HG03469 (cell line): ENCODE data around the gene TPRA1.
"Not testable (repeated sequence)": the region's sequence is repeated elsewhere in the genome, so short reads cannot be mapped to it uniquely, and the experiment has no call there.

Experiments
- ATAC-seq: cut with Tn5 transposase; IDR thresholded peaks from one replicate; pipeline ENCODE4 v1.9.1; 2021; ENCODE audit warnings: mild to moderate bottlenecking, moderate library complexity, moderate number of reproducible peaks; ENCODE audit not compliant: unreplicated experiment

Gene TPRA1

GRCh38 chr3:127539366-127540060 is 51.0 kb downstream of the TPRA1 start:
- ATAC-seq, result no peak

- no peak for ATAC-seq
Measured at GRCh38 chr3:127538569-127538968, 52.0 kb downstream of the TPRA1 start.

- ATAC-seq, result no peak
Measured at GRCh38 chr3:127536830-127537812, 53.4 kb downstream of the TPRA1 start.

DNA sequence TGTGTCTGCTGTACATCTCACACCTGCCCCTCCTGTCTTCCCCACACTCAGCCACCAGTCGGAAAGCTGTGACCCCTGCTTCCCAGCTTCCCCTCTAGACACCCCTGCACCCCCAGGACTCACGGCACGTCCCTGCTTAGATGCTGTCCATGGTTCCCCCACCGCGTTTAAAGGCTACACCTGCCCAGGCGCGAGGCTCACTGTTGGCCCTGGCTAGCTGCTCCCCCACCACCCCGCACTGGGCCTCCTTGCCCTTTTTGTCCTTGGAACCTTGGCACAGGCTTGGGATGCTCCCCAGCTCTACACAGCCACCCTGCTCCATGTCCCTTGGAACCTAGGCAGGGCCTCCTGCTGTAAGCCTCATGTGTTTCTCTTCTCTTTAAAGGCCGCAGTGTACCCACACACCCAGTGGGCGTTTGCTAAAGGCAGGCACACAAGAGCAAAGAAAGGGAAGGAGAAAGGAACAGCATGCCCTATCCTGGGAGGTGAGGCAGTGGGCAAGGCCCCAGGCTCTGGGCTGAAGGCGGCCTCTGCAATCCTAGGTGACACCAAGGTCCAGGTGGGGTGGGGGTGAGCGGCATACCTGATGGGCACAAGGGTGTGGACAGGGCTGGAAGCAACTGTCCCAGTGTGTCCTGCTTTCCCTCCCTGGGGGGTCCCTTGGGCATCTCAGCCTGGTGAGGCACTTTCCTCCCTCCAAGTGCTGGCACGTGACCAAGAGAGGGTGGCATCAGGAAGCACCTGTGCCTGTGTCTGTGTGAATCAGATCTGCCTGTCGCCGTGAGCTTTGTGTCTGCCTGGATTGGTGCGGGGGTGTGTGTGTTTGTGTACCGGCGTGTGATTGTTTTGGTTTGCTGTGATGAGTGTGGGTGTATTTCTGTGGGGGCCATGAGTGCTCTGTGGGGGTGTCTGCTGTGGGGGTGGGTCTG is 54.4 kb downstream of the TPRA1 start:
- ATAC-seq, result no peak

GRCh38 chr3:127535106-127535785 is 55.3 kb downstream of the TPRA1 start:
- ATAC-seq, result no peak

GRCh38 chr3:127534564-127534963 is 56.0 kb downstream of the TPRA1 start:
- ATAC-seq, result no peak

- ATAC-seq, result no peak
Measured at GRCh38 chr3:127534161-127534451, 56.4 kb downstream of the TPRA1 start.

DNA sequence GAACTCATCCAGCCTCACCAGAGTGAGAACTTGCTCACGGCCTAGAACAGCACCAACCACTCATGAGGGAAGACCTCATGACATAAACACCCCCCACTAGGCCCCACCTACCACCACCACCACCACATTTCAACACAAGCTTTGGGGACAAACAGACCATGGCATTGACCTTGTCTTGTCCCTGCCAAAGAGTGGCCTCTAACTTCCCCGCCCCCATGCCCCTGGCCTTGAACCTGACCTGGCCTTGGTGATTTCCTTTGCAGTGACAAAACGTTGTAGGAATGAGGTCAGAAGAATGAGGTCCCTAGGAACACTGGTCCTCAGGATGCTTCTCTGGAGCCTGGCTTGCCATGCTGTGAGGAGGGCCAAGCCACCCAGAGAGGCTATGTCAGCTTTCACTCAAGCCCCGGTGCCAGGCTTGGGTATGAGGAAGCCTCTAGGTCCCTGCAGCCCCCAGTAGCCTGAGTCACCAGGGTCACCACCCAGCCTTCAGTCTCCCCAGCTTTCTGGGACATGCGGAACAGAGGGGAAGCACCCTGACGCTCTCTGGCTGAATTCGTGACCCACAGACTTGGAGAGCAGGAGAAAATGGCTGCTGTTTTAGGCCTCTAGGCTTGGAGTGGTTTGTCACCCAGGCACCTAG is 57.9 kb downstream of the TPRA1 start:
- ATAC-seq, result no peak

- ATAC-seq, result no peak
Measured at GRCh38 chr3:127531821-127532220, 58.7 kb downstream of the TPRA1 start.

DNA sequence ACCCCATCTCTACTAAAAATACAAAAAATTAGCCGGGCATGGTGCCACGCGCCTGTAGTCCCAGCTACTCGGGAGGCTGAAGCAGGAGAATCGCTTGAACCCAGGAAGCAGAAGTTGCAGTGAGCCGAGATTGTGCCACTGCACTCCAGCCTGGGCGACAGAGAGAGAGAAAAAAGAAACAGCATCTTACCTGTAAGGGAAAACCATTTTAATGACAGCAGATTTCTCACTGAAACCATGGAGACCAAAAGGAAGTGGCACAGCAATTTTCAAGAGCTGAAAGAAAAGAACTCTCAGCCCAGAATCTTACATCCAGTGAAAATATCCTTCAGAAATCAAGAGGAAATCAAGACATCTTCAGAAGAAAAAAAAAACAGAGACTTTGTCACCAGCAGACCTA is 59.7 kb downstream of the TPRA1 start:
- ATAC-seq, result not testable (repeated sequence)

- no peak for ATAC-seq
Measured at GRCh38 chr3:127529346-127530188, 61.0 kb downstream of the TPRA1 start.

GRCh38 chr3:127525373-127525772 is 65.2 kb downstream of the TPRA1 start:
- no peak for ATAC-seq

DNA sequence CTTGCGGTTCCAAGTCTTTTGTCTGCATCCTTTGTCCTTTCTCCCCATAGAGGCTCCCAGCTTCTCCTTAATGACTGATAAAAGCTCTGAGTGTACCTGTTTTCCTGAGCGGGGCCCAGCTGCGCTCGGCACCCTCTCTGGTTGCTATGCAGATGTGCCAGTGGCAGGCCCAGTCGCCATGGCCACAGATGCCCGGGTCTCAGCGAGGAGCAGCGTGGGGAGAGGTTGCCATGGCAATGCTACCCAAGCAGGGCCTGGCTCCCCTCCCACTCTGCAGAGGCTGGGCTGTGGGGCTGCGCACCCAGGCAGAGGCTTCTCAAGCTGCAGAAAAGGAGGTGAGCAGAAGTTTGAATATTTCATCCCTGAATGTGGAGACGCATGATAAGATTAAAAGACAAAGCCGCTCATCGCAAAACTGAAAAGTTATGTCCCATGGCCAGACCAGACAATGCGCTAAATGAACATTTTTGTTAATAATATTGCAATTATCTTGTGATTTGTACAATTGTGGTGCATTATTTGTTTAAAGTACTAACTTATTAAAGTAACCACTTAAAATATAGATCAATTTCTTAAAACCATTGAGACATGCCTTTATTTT is 66.1 kb downstream of the TPRA1 start:
- no peak for ATAC-seq
